ENCODE results near the gene PIN1. TPM values are rescaled to one million over a fixed set of nuclear protein-coding genes. Genes with fewer than 3 reads are reported as not detected.

The PIN1 gene
- total RNA-seq, 2 donors from 2014 or later: 22.7 to 27.0 TPM

DNA sequence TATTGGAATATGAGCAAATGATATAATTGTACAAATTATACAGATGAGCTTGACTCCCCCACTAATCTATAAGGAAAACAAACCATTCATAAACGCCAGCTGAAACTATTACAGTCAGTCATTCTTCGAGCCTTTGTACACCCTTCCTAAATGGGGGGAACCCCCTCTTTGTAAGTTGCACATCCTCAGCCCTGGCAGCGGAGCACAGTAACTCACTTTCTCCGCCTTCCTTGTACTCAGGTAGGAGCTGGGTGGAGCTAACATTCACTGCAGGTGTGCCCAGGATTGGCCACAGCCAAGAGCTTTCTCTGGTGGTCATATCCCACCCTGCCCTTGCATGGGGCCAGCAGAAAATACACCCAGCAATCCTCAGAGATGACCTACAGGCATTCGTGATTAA, 28.6 kb downstream of the PIN1 start:
- ATAC-seq (no peak), DNase-seq (no peak)
- Histone ChIP-seq H3K4me1 (no peaks in the 10 kb centered on the region), H3K27ac (no peak overlapping the region), H3K9me3 (no peaks in the 10 kb centered on the region), H3K36me3 (replicated peaks in 1 of 2; ENCODE audit: insufficient read depth in 1 of 2, low read depth in 2 of 2) (no peaks in the 10 kb centered on the region), H3K4me3 (no peak overlapping the region), H3K27me3 (no peaks in the 10 kb centered on the region)
- WGBS, 2 donors: 58 to 67% methylated on average over 5 of the region's 5 CpGs
- intact Hi-C loops (cut with DNase I): no loop called here
- TF ChIP-seq, protein P1, sequence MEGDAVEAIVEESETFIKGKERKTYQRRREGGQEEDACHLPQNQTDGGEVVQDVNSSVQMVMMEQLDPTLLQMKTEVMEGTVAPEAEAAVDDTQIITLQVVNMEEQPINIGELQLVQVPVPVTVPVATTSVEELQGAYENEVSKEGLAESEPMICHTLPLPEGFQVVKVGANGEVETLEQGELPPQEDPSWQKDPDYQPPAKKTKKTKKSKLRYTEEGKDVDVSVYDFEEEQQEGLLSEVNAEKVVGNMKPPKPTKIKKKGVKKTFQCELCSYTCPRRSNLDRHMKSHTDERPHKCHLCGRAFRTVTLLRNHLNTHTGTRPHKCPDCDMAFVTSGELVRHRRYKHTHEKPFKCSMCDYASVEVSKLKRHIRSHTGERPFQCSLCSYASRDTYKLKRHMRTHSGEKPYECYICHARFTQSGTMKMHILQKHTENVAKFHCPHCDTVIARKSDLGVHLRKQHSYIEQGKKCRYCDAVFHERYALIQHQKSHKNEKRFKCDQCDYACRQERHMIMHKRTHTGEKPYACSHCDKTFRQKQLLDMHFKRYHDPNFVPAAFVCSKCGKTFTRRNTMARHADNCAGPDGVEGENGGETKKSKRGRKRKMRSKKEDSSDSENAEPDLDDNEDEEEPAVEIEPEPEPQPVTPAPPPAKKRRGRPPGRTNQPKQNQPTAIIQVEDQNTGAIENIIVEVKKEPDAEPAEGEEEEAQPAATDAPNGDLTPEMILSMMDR (IDR thresholded peaks at IDR 0.05): no peak
- no peak for TF ChIP-seq POLR2A (IDR thresholded peaks at IDR 0.05)

DNA sequence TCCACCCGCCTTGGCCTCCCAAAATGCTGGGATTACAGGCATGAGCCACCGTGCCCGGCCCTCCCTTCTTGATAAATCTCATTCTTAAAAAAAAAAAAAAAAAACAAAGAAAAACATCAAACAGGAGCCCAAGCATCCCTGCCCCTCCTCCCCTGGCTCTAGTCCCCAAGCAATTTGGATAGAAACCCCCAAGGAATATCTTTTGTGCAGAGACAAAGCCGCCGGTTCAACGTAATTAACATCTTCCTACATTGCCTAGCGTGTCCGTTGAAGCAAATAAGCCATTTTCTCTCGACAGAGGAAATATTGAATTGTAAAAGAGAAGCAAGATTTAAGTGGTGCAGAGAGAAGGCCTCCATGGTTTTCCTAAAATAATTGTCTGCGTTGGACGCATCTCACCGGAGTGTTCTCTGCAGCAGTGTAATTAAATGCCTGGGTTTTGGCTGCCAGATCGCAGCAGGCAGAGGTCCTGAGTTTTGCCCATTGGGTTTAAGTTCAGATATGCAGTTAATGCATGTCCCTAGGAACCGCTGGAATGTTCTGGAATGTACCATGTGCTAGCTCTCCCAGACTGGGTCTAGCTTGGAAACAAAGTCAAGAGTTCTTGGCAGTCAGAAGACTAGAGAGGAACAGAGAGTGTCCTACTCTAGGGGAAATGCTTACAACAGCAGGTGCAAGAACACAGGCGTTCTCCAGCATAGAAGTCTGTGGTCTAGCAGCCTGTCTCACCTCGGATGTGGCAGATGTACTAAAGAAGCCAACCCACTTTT, 30.8 kb downstream of the PIN1 start:
- Histone ChIP-seq H3K9me3 (no peaks in the 10 kb centered on the region), H3K27ac (no peak overlapping the region), H3K36me3 (replicated peaks in 1 of 2; ENCODE audit: insufficient read depth in 1 of 2, low read depth in 2 of 2) (no peaks in the 10 kb centered on the region), H3K27me3 (no peaks in the 10 kb centered on the region), H3K4me1 (no peaks in the 10 kb centered on the region), H3K4me3 (no peak overlapping the region)
- no peak for ATAC-seq
- WGBS, 2 donors: 79 to 82% methylated on average over 16 of the region's 16 CpGs
- intact Hi-C loops (cut with DNase I): no loop called here
- no peak for TF ChIP-seq POLR2A (IDR thresholded peaks at IDR 0.05)
- TF ChIP-seq, protein P1 (IDR thresholded peaks at IDR 0.05): no peak
- DNase-seq: no peak

DNA sequence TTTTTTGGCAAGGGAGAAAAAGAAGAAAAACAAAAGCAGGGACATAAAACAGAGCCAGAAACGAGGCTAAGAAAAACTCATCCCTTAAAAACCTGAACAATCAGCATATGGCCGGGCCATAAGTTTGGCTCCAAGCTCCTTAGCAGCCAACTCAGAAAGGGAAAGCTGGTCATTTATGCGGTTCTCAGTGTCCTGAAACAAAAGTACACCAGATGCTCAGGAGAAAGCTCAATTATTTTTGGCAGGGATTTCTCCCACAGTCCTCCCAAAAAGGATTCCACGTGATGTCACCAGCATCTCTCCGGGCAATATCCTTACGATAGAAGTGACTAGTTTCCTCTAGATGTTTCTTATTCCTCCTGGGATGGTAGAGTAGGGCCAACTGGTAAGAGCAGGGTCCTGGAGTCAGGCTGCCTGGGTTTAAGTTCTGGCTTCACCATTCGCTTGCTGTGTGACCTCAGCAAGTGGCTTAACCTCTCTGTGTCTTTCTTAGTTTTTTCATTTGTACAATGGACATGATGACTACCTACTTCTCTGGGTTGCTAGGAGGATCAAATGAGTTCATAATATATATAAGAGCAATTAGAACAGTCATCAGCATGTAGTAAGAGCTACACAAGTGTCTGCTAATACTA, 34.0 kb downstream of the PIN1 start:
- 70 to 81% methylated on average over 7 of the region's 7 CpGs for WGBS, 2 donors
- H3K4me1 ChIP-seq: no peaks in the 10 kb centered on the region
- ATAC-seq: no peak
- no peak for DNase-seq
- TF ChIP-seq POLR2A (IDR thresholded peaks at IDR 0.05): no peak
- TF ChIP-seq, protein P1 (IDR thresholded peaks at IDR 0.05): no peak
- intact Hi-C loops (cut with DNase I): no loop called here
- H3K9me3 ChIP-seq: no peaks in the 10 kb centered on the region
- no peak overlapping the region for H3K27ac ChIP-seq
- no peaks in the 10 kb centered on the region for H3K36me3 ChIP-seq (replicated peaks in 1 of 2; ENCODE audit: insufficient read depth in 1 of 2, low read depth in 2 of 2)
- H3K4me3 ChIP-seq: no peak overlapping the region
- H3K27me3 ChIP-seq: no peaks in the 10 kb centered on the region

DNA sequence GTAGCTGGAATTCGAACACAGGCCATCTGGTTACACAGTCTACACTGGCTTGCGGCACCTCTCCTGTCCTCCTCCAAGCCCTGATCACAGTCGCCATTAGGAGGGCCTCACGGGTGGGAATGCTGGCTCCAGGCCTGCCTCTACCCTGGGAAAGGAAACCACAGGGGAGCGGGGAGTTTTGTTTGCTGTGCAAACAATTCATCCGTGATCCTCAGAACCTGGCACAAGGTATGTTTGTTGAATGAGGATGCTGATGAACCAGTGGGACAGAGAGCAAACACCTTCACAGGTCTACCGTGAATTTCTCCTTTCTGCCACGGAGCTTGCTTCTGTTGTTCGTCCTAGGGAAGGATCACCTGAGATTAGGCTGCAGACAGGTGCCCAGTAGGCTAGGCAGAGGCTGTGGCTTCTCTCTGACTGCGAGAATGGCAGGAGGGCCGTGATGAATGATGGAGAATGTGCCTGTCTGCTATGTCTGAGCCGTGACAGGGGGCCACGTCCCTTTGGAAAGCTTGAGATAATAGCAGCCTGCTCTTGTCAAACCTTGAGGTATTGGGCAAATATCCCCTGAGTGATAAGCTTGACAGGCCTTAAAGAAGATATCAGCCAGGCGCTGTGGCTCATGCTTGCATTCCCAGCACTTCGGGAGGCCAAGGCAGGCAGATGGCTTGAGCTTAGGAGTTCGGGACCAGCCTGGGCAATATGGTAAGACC, 36.7 kb downstream of the PIN1 start:
- intact Hi-C loops (cut with DNase I): no loop called here
- ATAC-seq (no peak), DNase-seq (no peak)
- Histone ChIP-seq H3K27ac (no peak overlapping the region), H3K9me3 (no peaks in the 10 kb centered on the region), H3K36me3 (replicated peaks in 1 of 2; ENCODE audit: insufficient read depth in 1 of 2, low read depth in 2 of 2) (no peaks in the 10 kb centered on the region), H3K4me1 (no peaks in the 10 kb centered on the region), H3K27me3 (no peaks in the 10 kb centered on the region), H3K4me3 (no peak overlapping the region)
- TF ChIP-seq POLR2A (IDR thresholded peaks at IDR 0.05): no peak
- TF ChIP-seq, protein P1 (IDR thresholded peaks at IDR 0.05): no peak
- WGBS, 2 donors: 23 to 28% methylated on average over 11 to 15 of the region's 16 CpGs
